Esophagus squamous epithelium (tissue), 5 donors: ENCODE results near the gene LTBP3. TPM values are rescaled to one million over a fixed set of nuclear protein-coding genes. Genes with fewer than 3 reads are reported as not detected.

Source experiments
- DNase-seq: peaks from one replicate; lab custom pipeline; 2025; lab: John Stamatoyannopoulos, UW
- H3K27ac ChIP-seq, 4 donors: fragments of 200-600 bp; sonication (generic); one replicate each; pipeline ENCODE4 v1.5.1; 2016 to 2019; ENCODE audit warnings: mild to moderate bottlenecking in 1 of 4
- H3K27me3 ChIP-seq, 4 donors: fragments of 200-600 bp; sonication (generic); 1 replicate in 3 of 4; 2 replicates in 1 of 4; pipeline versions ENCODE4 v1.5.1 to v1.6.0; 2017 to 2021; ENCODE audit warnings: antibody characterized with exemption in 1 of 4
- H3K36me3 ChIP-seq, 3 donors: fragments of 200-600 bp; sonication (generic); one replicate each; pipeline ENCODE4 v1.5.1; 2016 to 2019
- H3K4me1 ChIP-seq, 3 donors: fragments of 200-600 bp; sonication (generic); one replicate each; pipeline ENCODE4 v1.5.1; 2017 to 2019
- H3K4me3 ChIP-seq, 4 donors: fragments of 200-600 bp; sonication (generic); 1 replicate in 3 of 4; 2 replicates in 1 of 4; pipeline ENCODE4 v1.5.1; 2016 to 2019; ENCODE audit warnings: mild to moderate bottlenecking in 2 of 4, moderate library complexity in 1 of 4
- H3K9me3 ChIP-seq, 3 donors: fragments of 200-600 bp; sonication (generic); one replicate each; pipeline ENCODE4 v1.5.1; 2016 to 2019
- CTCF ChIP-seq, 6 experiments: fragments of 450-650 bp in 4 of 6; fragments of 200-600 bp in 2 of 6; sonication (generic) in 2 of 6; IDR thresholded peaks; one replicate each; pipeline ENCODE4 v1.5.1; 2016 to 2019; ENCODE audit warnings: antibody characterized with exemption in 6 of 6, mild to moderate bottlenecking in 4 of 6, moderate library complexity in 4 of 6
- POLR2A ChIP-seq, 4 donors: fragments of 450-650 bp; IDR thresholded peaks; one replicate each; pipeline ENCODE4 v1.6.1; 2017; ENCODE audit warnings: antibody characterized with exemption in 4 of 4, mild to moderate bottlenecking in 4 of 4, moderate library complexity in 3 of 4
- WGBS, 2 donors: methylation state at CpG; one replicate each; pipeline ENCODE4 v1.1.5; 2018; 5-methylcytosine and 5-hydroxymethylcytosine counted together
- intact Hi-C: fragments of 100-400 bp; cut with DNase I; formaldehyde crosslinking; loops from one replicate; pipeline ENCODE4 v1.15.0; 2022
- total RNA-seq, 4 donors: library from RNA; depleted of rRNA; stranded (reverse); fragments of >200 nt; gene quantifications; one replicate each; pipeline ENCODE4 v1.1.0, GENCODE V29; 2016
- donor health status: DM: yes; HTN: yes; CAD: no.

The LTBP3 gene
- total RNA-seq, 4 donors from 2014 or later, result 28.1 to 87.5 (median 54.0) TPM

- TF ChIP-seq POLR2A (IDR thresholded peaks at IDR 0.05) (no peak), CTCF (IDR thresholded peaks at IDR 0.05) (no peak)
- Histone ChIP-seq H3K27ac (no peak overlapping the region), H3K4me1 (peaks cover 9 to 19% (median 14%) of the 10 kb centered on the region in 3 donors), H3K36me3 (peaks cover 21 to 60% (median 23%) of the 10 kb centered on the region in 3 donors), H3K4me3 (no peak overlapping the region), H3K27me3 (no peaks in the 10 kb centered on the region), H3K9me3 (no peaks in the 10 kb centered on the region)
- intact Hi-C loops, result no loop called here
- no peak for DNase-seq
- WGBS, 2 donors, result 86 to 92% methylated on average over 2 to 7 of the region's 49 CpGs
Observed at GRCh38 chr11:65599216-65599954, 41.2 kb upstream of the LTBP3 start.

- Histone ChIP-seq H3K27me3 (no peaks in the 10 kb centered on the region), H3K4me3 (no peak overlapping the region), H3K4me1 (peaks cover 18 to 30% (median 24%) of the 10 kb centered on the region in 3 donors), H3K9me3 (no peaks in the 10 kb centered on the region), H3K27ac (no peak overlapping the region), H3K36me3 (peaks cover 20 to 53% (median 20%) of the 10 kb centered on the region in 3 donors)
- WGBS, 2 donors, result 81 to 90% methylated on average over 5 to 9 of the region's 16 CpGs
- no peak for DNase-seq
- TF ChIP-seq POLR2A (IDR thresholded peaks at IDR 0.05), result no peak
- TF ChIP-seq CTCF (IDR thresholded peaks at IDR 0.05), result no peak
- intact Hi-C loops, result no loop called here
Observed at GRCh38 chr11:65598258-65598699, 40.1 kb upstream of the LTBP3 start.

- intact Hi-C loops, result no loop called here
- Histone ChIP-seq H3K4me1 (peaks cover 23 to 48% (median 33%) of the 10 kb centered on the region in 3 donors), H3K9me3 (no peaks in the 10 kb centered on the region), H3K27ac (no peak overlapping the region), H3K27me3 (no peaks in the 10 kb centered on the region), H3K36me3 (peaks cover 20 to 57% (median 20%) of the 10 kb centered on the region in 3 donors), H3K4me3 (no peak overlapping the region)
- WGBS, 2 donors, result 66 to 70% methylated on average over 5 of the region's 6 CpGs
- DNase-seq, result no peak
- no peak for TF ChIP-seq CTCF (IDR thresholded peaks at IDR 0.05)
- TF ChIP-seq POLR2A (IDR thresholded peaks at IDR 0.05), result no peak
Observed at GRCh38 chr11:65596520-65596919, 38.4 kb upstream of the LTBP3 start.

- WGBS, 2 donors, result 70% methylated on average over 5 of the region's 12 CpGs; no CpG with 5 or more reads in 1 of the 2 donors
- Histone ChIP-seq H3K36me3 (peaks cover 20 to 65% (median 20%) of the 10 kb centered on the region in 3 donors), H3K27me3 (no peaks in the 10 kb centered on the region), H3K4me1 (peaks cover 23 to 53% (median 33%) of the 10 kb centered on the region in 3 donors), H3K9me3 (no peaks in the 10 kb centered on the region), H3K27ac (peak within 1 kb of the TSS; percentile 40 to 84 (median 75)), H3K4me3 (no peak within 1 kb of the TSS)
- no peak for TF ChIP-seq POLR2A (IDR thresholded peaks at IDR 0.05)
- no peak for TF ChIP-seq CTCF (IDR thresholded peaks at IDR 0.05)
- intact Hi-C loops, result no loop called here
- DNase-seq, result no peak
Observed at GRCh38 chr11:65595543-65596281, 37.6 kb upstream of the LTBP3 start, which contains the start of gene KCNK7. Gene KCNK7, minus strand, starts transcription at chr11:65595800. Its CDS starts 28 bp downstream, at chr11:65595772.
